ENCODE results near the gene UGT1A7. TPM values are rescaled to one million over a fixed set of nuclear protein-coding genes. Genes with fewer than 3 reads are reported as not detected.

The UGT1A7 gene
- total RNA-seq, 1 donor from 2014 or later = 0.53 TPM

- H3K27me3 ChIP-seq (ENCODE audit: control insufficient read depth, insufficient read depth, low read length) = no peaks in the 10 kb centered on the region
- FAIRE-seq (no peak), DNase-seq (ENCODE audit: low read depth) (no peak)
- H3K4me3 ChIP-seq (ENCODE audit: low read depth, low read length) = no peak overlapping the region
- TF ChIP-seq, protein P1, sequence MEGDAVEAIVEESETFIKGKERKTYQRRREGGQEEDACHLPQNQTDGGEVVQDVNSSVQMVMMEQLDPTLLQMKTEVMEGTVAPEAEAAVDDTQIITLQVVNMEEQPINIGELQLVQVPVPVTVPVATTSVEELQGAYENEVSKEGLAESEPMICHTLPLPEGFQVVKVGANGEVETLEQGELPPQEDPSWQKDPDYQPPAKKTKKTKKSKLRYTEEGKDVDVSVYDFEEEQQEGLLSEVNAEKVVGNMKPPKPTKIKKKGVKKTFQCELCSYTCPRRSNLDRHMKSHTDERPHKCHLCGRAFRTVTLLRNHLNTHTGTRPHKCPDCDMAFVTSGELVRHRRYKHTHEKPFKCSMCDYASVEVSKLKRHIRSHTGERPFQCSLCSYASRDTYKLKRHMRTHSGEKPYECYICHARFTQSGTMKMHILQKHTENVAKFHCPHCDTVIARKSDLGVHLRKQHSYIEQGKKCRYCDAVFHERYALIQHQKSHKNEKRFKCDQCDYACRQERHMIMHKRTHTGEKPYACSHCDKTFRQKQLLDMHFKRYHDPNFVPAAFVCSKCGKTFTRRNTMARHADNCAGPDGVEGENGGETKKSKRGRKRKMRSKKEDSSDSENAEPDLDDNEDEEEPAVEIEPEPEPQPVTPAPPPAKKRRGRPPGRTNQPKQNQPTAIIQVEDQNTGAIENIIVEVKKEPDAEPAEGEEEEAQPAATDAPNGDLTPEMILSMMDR (IDR thresholded peaks at IDR 0.05; ENCODE audit: insufficient read depth, low read length, severe bottlenecking) = no peak
- no peaks in the 10 kb centered on the region for H3K36me3 ChIP-seq (ENCODE audit: control insufficient read depth, insufficient read depth, low read length)
Measured at GRCh38 chr2:233819884-233820773, 138.4 kb downstream of the UGT1A7 start.

DNA sequence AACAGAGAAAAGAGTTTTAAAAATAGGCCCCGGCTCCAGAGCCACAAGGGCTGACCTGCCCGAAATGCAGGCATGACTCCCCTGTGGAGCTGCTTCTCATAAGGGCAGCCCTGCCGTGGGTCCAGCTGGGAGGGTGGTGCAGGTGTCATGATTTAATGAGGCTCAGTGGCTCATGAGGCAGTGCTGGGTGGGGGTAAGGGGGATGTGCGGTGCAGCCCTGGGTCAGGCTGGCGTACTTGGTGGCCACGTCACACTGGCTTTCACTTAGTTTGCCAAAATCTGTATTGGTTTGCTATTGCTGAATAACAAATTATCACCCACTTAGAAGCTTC lies 139.0 kb downstream of the UGT1A7 start:
- Histone ChIP-seq H3K27me3 (ENCODE audit: control insufficient read depth, insufficient read depth, low read length) (no peaks in the 10 kb centered on the region), H3K36me3 (ENCODE audit: control insufficient read depth, insufficient read depth, low read length) (no peaks in the 10 kb centered on the region), H3K4me3 (ENCODE audit: low read depth, low read length) (no peak overlapping the region)
- TF ChIP-seq, protein P1 (IDR thresholded peaks at IDR 0.05; ENCODE audit: insufficient read depth, low read length, severe bottlenecking) = no peak
- no peak for DNase-seq (ENCODE audit: low read depth)
- no peak for FAIRE-seq

GRCh38 chr2:233821196-233821595 lies 139.5 kb downstream of the UGT1A7 start:
- FAIRE-seq = no peak
- no peak overlapping the region for H3K4me3 ChIP-seq (ENCODE audit: low read depth, low read length)
- no peak for DNase-seq (ENCODE audit: low read depth)
- TF ChIP-seq, protein P1 (IDR thresholded peaks at IDR 0.05; ENCODE audit: insufficient read depth, low read length, severe bottlenecking) = no peak
- no peaks in the 10 kb centered on the region for H3K27me3 ChIP-seq (ENCODE audit: control insufficient read depth, insufficient read depth, low read length)
- no peaks in the 10 kb centered on the region for H3K36me3 ChIP-seq (ENCODE audit: control insufficient read depth, insufficient read depth, low read length)

DNA sequence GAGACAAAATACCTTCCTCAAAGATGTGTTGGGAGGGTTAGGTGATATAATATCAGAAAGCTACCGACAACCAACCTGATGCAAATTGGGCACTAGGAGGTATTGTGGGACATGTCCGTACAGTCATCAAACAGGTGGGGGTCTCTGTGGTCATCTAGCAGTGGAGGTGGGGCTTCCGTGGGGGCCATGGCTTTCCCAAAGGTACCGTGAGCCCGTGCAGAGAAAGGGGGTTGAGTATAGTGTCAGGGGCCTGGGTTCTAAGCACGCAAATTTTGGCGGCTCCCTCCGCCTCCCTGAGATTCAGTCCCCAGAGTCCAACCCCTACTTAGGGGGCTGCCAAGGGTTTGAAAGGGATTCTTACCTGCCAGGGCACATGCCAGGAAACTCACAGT lies 140.0 kb downstream of the UGT1A7 start:
- FAIRE-seq (no peak), DNase-seq (ENCODE audit: low read depth) (no peak)
- no peaks in the 10 kb centered on the region for H3K27me3 ChIP-seq (ENCODE audit: control insufficient read depth, insufficient read depth, low read length)
- TF ChIP-seq, protein P1 (IDR thresholded peaks at IDR 0.05; ENCODE audit: insufficient read depth, low read length, severe bottlenecking) = no peak
- H3K4me3 ChIP-seq (ENCODE audit: low read depth, low read length) = no peak overlapping the region
- no peaks in the 10 kb centered on the region for H3K36me3 ChIP-seq (ENCODE audit: control insufficient read depth, insufficient read depth, low read length)

DNA sequence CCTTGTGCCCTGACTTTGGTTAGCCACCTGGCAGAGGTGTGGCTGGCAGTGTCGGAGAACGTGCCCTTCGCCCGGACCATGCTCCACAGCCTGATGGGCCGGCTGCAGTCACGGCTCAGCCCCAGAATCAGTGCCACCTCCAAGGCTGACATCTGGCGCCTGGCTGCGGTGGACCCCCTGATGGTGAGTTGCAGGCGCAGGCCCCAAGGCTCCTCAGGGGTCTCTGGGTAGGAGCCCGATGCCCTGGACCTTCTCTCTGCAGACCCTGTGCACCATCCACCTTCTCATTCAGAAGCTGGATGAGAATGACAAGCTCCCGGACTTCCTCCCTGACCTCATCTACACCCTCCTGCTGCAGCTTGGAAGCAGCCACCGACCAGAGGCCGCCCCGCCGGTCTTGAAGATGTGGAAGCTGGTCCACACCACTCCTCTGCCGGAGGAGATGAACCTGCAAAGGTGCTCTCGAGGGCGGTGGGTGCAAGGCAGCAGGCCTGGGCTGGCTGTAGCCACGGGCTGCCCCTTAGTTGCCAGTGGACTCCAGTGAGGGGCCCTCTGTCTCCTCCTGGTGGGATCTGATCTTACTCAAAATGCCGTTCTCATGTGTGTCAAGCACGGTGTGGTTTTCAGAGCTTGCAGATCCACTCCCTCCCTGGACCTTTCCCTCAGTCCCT lies 140.5 kb downstream of the UGT1A7 start:
- FAIRE-seq (no peak), DNase-seq (ENCODE audit: low read depth) (no peak)
- H3K36me3 ChIP-seq (ENCODE audit: control insufficient read depth, insufficient read depth, low read length) = no peaks in the 10 kb centered on the region

More for the DNA sequence above, 140.5 kb downstream of the UGT1A7 start:
- Histone ChIP-seq H3K27me3 (ENCODE audit: control insufficient read depth, insufficient read depth, low read length) (no peaks in the 10 kb centered on the region), H3K4me3 (ENCODE audit: low read depth, low read length) (no peak overlapping the region)
- TF ChIP-seq, protein P1 (IDR thresholded peaks at IDR 0.05; ENCODE audit: insufficient read depth, low read length, severe bottlenecking) = no peak

Other genes starting within 250 kb of the UGT1A7 start
- 21.1 and 27.0 TPM in 2 replicates for gene USP40, start 115.1 kb upstream of the UGT1A7 start, total RNA-seq
- under 0.01 TPM in 2 replicates for gene UGT1A8, start 64.3 kb upstream of the UGT1A7 start, total RNA-seq
- gene UGT1A10, start 45.5 kb upstream of the UGT1A7 start, total RNA-seq = not detected in 2 replicates
- gene UGT1A9, start 10.0 kb upstream of the UGT1A7 start, total RNA-seq = 0.26 TPM in 1 of 2 replicates, not detected in the other
- 12.9 and 43.0 TPM in 2 replicates for gene UGT1A6, start 11.0 kb downstream of the UGT1A7 start, total RNA-seq
- 0.26 and 3.3 TPM in 2 replicates for gene UGT1A5, start 31.0 kb downstream of the UGT1A7 start, total RNA-seq
- 0.26 and 2.9 TPM in 2 replicates for gene UGT1A4, start 36.8 kb downstream of the UGT1A7 start, total RNA-seq
- gene UGT1A3, start 47.1 kb downstream of the UGT1A7 start, total RNA-seq = 2.7 TPM in 1 of 2 replicates, not detected in the other
- gene UGT1A1, start 78.4 kb downstream of the UGT1A7 start, total RNA-seq = under 0.01 and 1.5 TPM in 2 replicates
- gene MROH2A, start 96.4 kb downstream of the UGT1A7 start, total RNA-seq = not detected in 2 replicates
- gene HJURP, start 172.6 kb downstream of the UGT1A7 start, total RNA-seq = under 0.01 and 0.13 TPM in 2 replicates
- gene TRPM8, start 235.5 kb downstream of the UGT1A7 start, total RNA-seq = not detected in 2 replicates